ENCODE data around the gene RCOR1. TPM values are rescaled to one million over a fixed set of nuclear protein-coding genes. Genes with fewer than 3 reads are reported as not detected.

RCOR1 gene
- polyA plus RNA-seq, 1 donor from 2014 or later = 10.4 TPM

GRCh38 chr14:102758087-102758486, 165.6 kb downstream of the RCOR1 start:
- Histone ChIP-seq H3K4me2 (ENCODE audit: low read length) (no peak overlapping the region), H3K36me3 (ENCODE audit: insufficient read depth, low read length) (no peaks in the 10 kb centered on the region), H3K9me2 (ENCODE audit: insufficient read depth, low read length) (no peaks in the 10 kb centered on the region), H3K9ac (ENCODE audit: low read length) (no peak overlapping the region), H3F3A (ENCODE audit: insufficient read depth, low read length, poor library complexity, severe bottlenecking) (no peaks in the 10 kb centered on the region), H3K4me3 (ENCODE audit: low read length) (no peak overlapping the region), H4K20me1 (ENCODE audit: insufficient read depth) (no peaks in the 10 kb centered on the region), H3K79me2 (replicated peaks; ENCODE audit: insufficient read depth, low read length) (no peaks in the 10 kb centered on the region), H3K27me3 (ENCODE audit: insufficient read depth, low read depth, low read length) (no peaks in the 10 kb centered on the region), H3K27ac (ENCODE audit: low read length) (no peak overlapping the region), H3K9me3 (ENCODE audit: low read length) (no peaks in the 10 kb centered on the region), H2AFZ (ENCODE audit: low read depth, low read length) (no peak overlapping the region)
- TF ChIP-seq CTCF (IDR thresholded peaks at IDR 0.05; ENCODE audit: poor library complexity, severe bottlenecking) (no peak), RAD21 (conservative IDR thresholded peaks at IDR 0.05) (no peak), TAF1 (IDR thresholded peaks at IDR 0.05; ENCODE audit: low read depth) (no peak), SMC3 (conservative IDR thresholded peaks at IDR 0.05; ENCODE audit: poor library complexity) (no peak), MXI1 (conservative IDR thresholded peaks at IDR 0.05; ENCODE audit: poor library complexity, severe bottlenecking) (no peak), REST (IDR thresholded peaks at IDR 0.05; ENCODE audit: borderline replicate concordance) (no peak), EP300 (conservative IDR thresholded peaks at IDR 0.05; ENCODE audit: poor library complexity, severe bottlenecking) (no peak), EZH2 (IDR thresholded peaks at IDR 0.05; ENCODE audit: borderline replicate concordance, insufficient read depth, low read length, poor library complexity, severe bottlenecking) (no peak)

GRCh38 chr14:102759456-102760187, 167.2 kb downstream of the RCOR1 start:
- Histone ChIP-seq H3K36me3 (ENCODE audit: insufficient read depth, low read length) (no peaks in the 10 kb centered on the region), H3K9ac (ENCODE audit: low read length) (no peak overlapping the region), H3K4me3 (ENCODE audit: low read length) (no peak overlapping the region), H3F3A (ENCODE audit: insufficient read depth, low read length, poor library complexity, severe bottlenecking) (no peaks in the 10 kb centered on the region), H3K4me2 (ENCODE audit: low read length) (no peak overlapping the region), H3K9me3 (ENCODE audit: low read length) (no peaks in the 10 kb centered on the region), H3K79me2 (replicated peaks; ENCODE audit: insufficient read depth, low read length) (no peaks in the 10 kb centered on the region), H3K27me3 (ENCODE audit: insufficient read depth, low read depth, low read length) (no peaks in the 10 kb centered on the region), H4K20me1 (ENCODE audit: insufficient read depth) (no peaks in the 10 kb centered on the region), H3K9me2 (ENCODE audit: insufficient read depth, low read length) (no peaks in the 10 kb centered on the region), H3K27ac (ENCODE audit: low read length) (no peak overlapping the region), H2AFZ (ENCODE audit: low read depth, low read length) (no peak overlapping the region)
- TF ChIP-seq EZH2 (IDR thresholded peaks at IDR 0.05; ENCODE audit: borderline replicate concordance, insufficient read depth, low read length, poor library complexity, severe bottlenecking) = no peak
- TF ChIP-seq POLR2AphosphoS5 (IDR thresholded peaks at IDR 0.05) = no peak
- TF ChIP-seq CTCF (IDR thresholded peaks at IDR 0.05; ENCODE audit: poor library complexity, severe bottlenecking) = no peak
- no peak for TF ChIP-seq MXI1 (conservative IDR thresholded peaks at IDR 0.05; ENCODE audit: poor library complexity, severe bottlenecking)
- no peak for TF ChIP-seq EP300 (conservative IDR thresholded peaks at IDR 0.05; ENCODE audit: poor library complexity, severe bottlenecking)
- no peak for TF ChIP-seq RAD21 (conservative IDR thresholded peaks at IDR 0.05)
- TF ChIP-seq SMC3 (conservative IDR thresholded peaks at IDR 0.05; ENCODE audit: poor library complexity) = no peak
- TF ChIP-seq REST (IDR thresholded peaks at IDR 0.05; ENCODE audit: borderline replicate concordance) = no peak
- TF ChIP-seq TAF1 (IDR thresholded peaks at IDR 0.05; ENCODE audit: low read depth) = no peak

Measured in neural cell (in vitro differentiated cells).